Activated CD8-positive, alpha-beta T cell treated with anti-CD3 and anti-CD28 coated beads, Interleukin-2, amount 10 ng/mL, durations not matched to agents 7 days and 5 days (primary cell): Measurements from ENCODE around the gene IL20RA. TPM values are rescaled to one million over a fixed set of nuclear protein-coding genes. Genes with fewer than 3 reads are reported as not detected.
A peak's percentile ranks its signal among the peaks of the same experiment; 100 is the strongest.

ENCODE experiments used
- ATAC-seq: fragments of 150-1000 bp; cut with Tn5 transposase; one replicate; pipeline ENCODE4 v1.10.0; 2021; ENCODE audit warnings: moderate library complexity
- CTCF ChIA-PET: fragments of 350-600 bp; sonication (Branson Sonifier 250); formaldehyde crosslinking; loops from one replicate; lab custom pipeline; 2021; ENCODE audit warnings: antibody characterized with exemption; lab: Charles Lee
- POLR2A ChIA-PET: fragments of 350-600 bp; sonication (Branson Sonifier 250); formaldehyde crosslinking; loops from one replicate; lab custom pipeline; 2021; ENCODE audit warnings: antibody characterized with exemption; lab: Charles Lee
- DNase-seq: peaks from one replicate; pipeline ENCODE4 v3.0.0-alpha.2; 2020
- H3K27ac Mint-ChIP-seq: one replicate; pipeline ENCODE4 v1.8.0; 2021; ENCODE audit warnings: mild to moderate bottlenecking, mixed read lengths
- H3K27me3 Mint-ChIP-seq: one replicate; pipeline ENCODE4 v1.8.0; 2021; ENCODE audit warnings: low read depth, mixed read lengths
- H3K36me3 Mint-ChIP-seq: one replicate; pipeline ENCODE4 v1.8.0; 2021; ENCODE audit warnings: low read depth, mixed read lengths
- H3K4me1 Mint-ChIP-seq: one replicate; pipeline ENCODE4 v1.8.0; 2021; ENCODE audit warnings: low read depth, mixed read lengths
- H3K4me3 Mint-ChIP-seq: one replicate; pipeline ENCODE4 v1.8.0; 2021; ENCODE audit warnings: mild to moderate bottlenecking, mixed read lengths
- H3K9me3 Mint-ChIP-seq: one replicate; pipeline ENCODE4 v1.8.0; 2022; ENCODE audit warnings: mixed read lengths; ENCODE audit not compliant: insufficient read depth
- total RNA-seq, 2 experiments: library from RNA; stranded (reverse); gene quantifications; one replicate each; pipeline ENCODE4 v1.2.3, GENCODE V29; 2021

IL20RA gene
- total RNA-seq, 2 experiments from 2014 or later = not detected

- ChIA-PET POLR2A (no interaction called here), CTCF (interaction anchor here (1.8 kb wide), 1 partner anchor 36 kb away, joined by 5 read pairs; no protein-coding TSS in a partner anchor)
- Mint-ChIP-seq H3K9me3 (no peaks in the 10 kb centered on the region), H3K36me3 (peaks cover 1% of the 10 kb centered on the region), H3K27ac (no peak overlapping the region), H3K27me3 (peaks cover 76% of the 10 kb centered on the region), H3K4me1 (peaks cover 6% of the 10 kb centered on the region), H3K4me3 (no peak overlapping the region)
- ATAC-seq = no peak
- no peak for DNase-seq
Observed at GRCh38 chr6:137040393-137040792, 4.4 kb downstream of the IL20RA start.

- POLR2A ChIA-PET = no interaction called here
- no peak for ATAC-seq
- CTCF ChIA-PET = interaction anchor here (1.8 kb wide), 1 partner anchor 38 kb away, joined by 5 read pairs; no protein-coding TSS in a partner anchor
- Mint-ChIP-seq H3K27me3 (peaks cover 75% of the 10 kb centered on the region), H3K27ac (no peak overlapping the region), H3K4me3 (no peak overlapping the region), H3K4me1 (peaks cover 5% of the 10 kb centered on the region), H3K9me3 (no peaks in the 10 kb centered on the region), H3K36me3 (no peaks in the 10 kb centered on the region)
- DNase-seq = no peak
Observed at GRCh38 chr6:137039010-137039409, 5.8 kb downstream of the IL20RA start.

- peaks cover 4% of the 10 kb centered on the region for H3K9me3 Mint-ChIP-seq
- ChIA-PET POLR2A (no interaction called here), CTCF (interaction anchor here (1.3 kb wide), 1 partner anchor 35 kb away, joined by 4 read pairs; no protein-coding TSS in a partner anchor)
- ATAC-seq = no peak
- peaks cover 16% of the 10 kb centered on the region for H3K4me1 Mint-ChIP-seq
- H3K4me3 Mint-ChIP-seq = no peak overlapping the region
- no peak overlapping the region for H3K27ac Mint-ChIP-seq
- H3K36me3 Mint-ChIP-seq = no peaks in the 10 kb centered on the region
- DNase-seq = no peak
- H3K27me3 Mint-ChIP-seq = peaks cover 74% of the 10 kb centered on the region
Observed at GRCh38 chr6:137036566-137037300, 8.0 kb downstream of the IL20RA start.

GRCh38 chr6:137033828-137034227 lies 10.9 kb downstream of the IL20RA start:
- CTCF ChIA-PET = no interaction called here
- peaks cover 4% of the 10 kb centered on the region for H3K9me3 Mint-ChIP-seq
- ATAC-seq (peak; percentile 96), DNase-seq (peak; percentile 86)
- H3K36me3 Mint-ChIP-seq = no peaks in the 10 kb centered on the region
- H3K27me3 Mint-ChIP-seq = peaks cover 67% of the 10 kb centered on the region
- H3K4me3 Mint-ChIP-seq = peak overlapping the region; percentile 51
- POLR2A ChIA-PET = no interaction called here
- H3K27ac Mint-ChIP-seq = peak overlapping the region; percentile 52
- peaks cover 16% of the 10 kb centered on the region for H3K4me1 Mint-ChIP-seq

- Mint-ChIP-seq H3K9me3 (peaks cover 4% of the 10 kb centered on the region), H3K27me3 (peaks cover 72% of the 10 kb centered on the region), H3K4me3 (no peak overlapping the region), H3K4me1 (peaks cover 22% of the 10 kb centered on the region), H3K36me3 (no peaks in the 10 kb centered on the region), H3K27ac (no peak overlapping the region)
- DNase-seq (no peak), ATAC-seq (no peak)
- CTCF ChIA-PET = no interaction called here
- POLR2A ChIA-PET = interaction anchor here (0.5 kb wide), 1 partner anchor 15 kb away, joined by 3 read pairs; no protein-coding TSS in a partner anchor
Observed at GRCh38 chr6:137031122-137031521, 13.6 kb downstream of the IL20RA start.

GRCh38 chr6:137028912-137029311 lies 15.9 kb downstream of the IL20RA start:
- Mint-ChIP-seq H3K27me3 (peaks cover 77% of the 10 kb centered on the region), H3K36me3 (no peaks in the 10 kb centered on the region)
- POLR2A ChIA-PET = no interaction called here

GRCh38 chr6:137025786-137026730 lies 18.7 kb downstream of the IL20RA start:
- ChIA-PET CTCF (no interaction called here), POLR2A (no interaction called here)
- no peak overlapping the region for H3K27ac Mint-ChIP-seq
- H3K4me3 Mint-ChIP-seq = no peak overlapping the region
- DNase-seq (no peak), ATAC-seq (no peak)
- peaks cover 14% of the 10 kb centered on the region for H3K4me1 Mint-ChIP-seq
- H3K27me3 Mint-ChIP-seq = peaks cover 68% of the 10 kb centered on the region
- no peaks in the 10 kb centered on the region for H3K9me3 Mint-ChIP-seq
- H3K36me3 Mint-ChIP-seq = no peaks in the 10 kb centered on the region

More at GRCh38 chr6:137028912-137029311, 15.9 kb downstream of the IL20RA start:
- CTCF ChIA-PET = interaction anchor here (0.9 kb wide), 1 partner anchor 66 kb away, joined by 4 read pairs; no protein-coding TSS in a partner anchor
- ATAC-seq = no peak
- no peak for DNase-seq
- no peak overlapping the region for H3K27ac Mint-ChIP-seq
- H3K4me3 Mint-ChIP-seq = no peak overlapping the region
- peaks cover 4% of the 10 kb centered on the region for H3K9me3 Mint-ChIP-seq
- peaks cover 26% of the 10 kb centered on the region for H3K4me1 Mint-ChIP-seq

- ATAC-seq (no peak), DNase-seq (no peak)
- H3K4me1 Mint-ChIP-seq = peaks cover 14% of the 10 kb centered on the region
- H3K27me3 Mint-ChIP-seq = peaks cover 65% of the 10 kb centered on the region
- H3K4me3 Mint-ChIP-seq = no peak overlapping the region
- H3K36me3 Mint-ChIP-seq = no peaks in the 10 kb centered on the region
- ChIA-PET POLR2A (no interaction called here), CTCF (no interaction called here)
- no peaks in the 10 kb centered on the region for H3K9me3 Mint-ChIP-seq
- H3K27ac Mint-ChIP-seq = no peak overlapping the region
Observed at GRCh38 chr6:137024237-137024990, 20.4 kb downstream of the IL20RA start.

GRCh38 chr6:137020776-137021175 lies 24.0 kb downstream of the IL20RA start:
- CTCF ChIA-PET = no interaction called here
- peaks cover 63% of the 10 kb centered on the region for H3K27me3 Mint-ChIP-seq
- no peak overlapping the region for H3K27ac Mint-ChIP-seq
- no peak for DNase-seq
- no peak overlapping the region for H3K4me3 Mint-ChIP-seq
- POLR2A ChIA-PET = no interaction called here
- no peak for ATAC-seq
- H3K36me3 Mint-ChIP-seq = no peaks in the 10 kb centered on the region
- H3K9me3 Mint-ChIP-seq = no peaks in the 10 kb centered on the region
- peaks cover 5% of the 10 kb centered on the region for H3K4me1 Mint-ChIP-seq

GRCh38 chr6:137019476-137020272 lies 25.1 kb downstream of the IL20RA start:
- H3K4me3 Mint-ChIP-seq = no peak overlapping the region
- ChIA-PET POLR2A (no interaction called here), CTCF (no interaction called here)
- H3K27me3 Mint-ChIP-seq = peaks cover 63% of the 10 kb centered on the region
- ATAC-seq (no peak), DNase-seq (no peak)
- no peaks in the 10 kb centered on the region for H3K9me3 Mint-ChIP-seq
- H3K36me3 Mint-ChIP-seq = no peaks in the 10 kb centered on the region
- H3K27ac Mint-ChIP-seq = no peak overlapping the region
- H3K4me1 Mint-ChIP-seq = no peaks in the 10 kb centered on the region

GRCh38 chr6:137017081-137017480 lies 27.7 kb downstream of the IL20RA start:
- DNase-seq (no peak), ATAC-seq (no peak)
- Mint-ChIP-seq H3K4me1 (no peaks in the 10 kb centered on the region), H3K27ac (no peak overlapping the region), H3K27me3 (peaks cover 55% of the 10 kb centered on the region), H3K9me3 (no peaks in the 10 kb centered on the region), H3K4me3 (no peak overlapping the region), H3K36me3 (no peaks in the 10 kb centered on the region)
- POLR2A ChIA-PET = interaction anchor here (0.7 kb wide), 1 partner anchor 77 kb away, joined by 3 read pairs; no protein-coding TSS in a partner anchor
- CTCF ChIA-PET = no interaction called here
